A549 (cell line): ENCODE results near the gene TMEM138. TPM values are rescaled to one million over a fixed set of nuclear protein-coding genes. Genes with fewer than 3 reads are reported as not detected.
A peak's percentile ranks its signal among the peaks of the same experiment; 100 is the strongest.

Experiments
- ATAC-seq, 2 experiments: fragments of 200-7000 bp in 1 of 2; fragments of >200 bp in 1 of 2; cut with Nextera tagmentation in 1 of 2; cut with Tn5 transposase in 1 of 2; 3 replicates each; pipeline versions ENCODE4 v1.8.0 to v1.9.1; 2018 to 2020; ENCODE audit warnings: mild to moderate bottlenecking in 1 of 2, moderate library complexity in 1 of 2
- CTCF ChIA-PET: fragments of 300-600 bp; sonication (Branson Sonifier 250); formaldehyde crosslinking; extraction: SDS; loops from one replicate; lab custom pipeline; 2021; ENCODE audit warnings: antibody characterized with exemption, inconsistent platforms; lab: Yijun Ruan, JAX
- POLR2A ChIA-PET: fragments of 350-600 bp; formaldehyde crosslinking; extraction: SDS; loops from one replicate; lab custom pipeline; 2021; ENCODE audit warnings: antibody characterized with exemption, inconsistent platforms; lab: Yijun Ruan, JAX
- DNase-seq, 2 experiments: peaks; one replicate each; pipeline versions ENCODE4 v3.0.0 to v3.0.0-alpha.2; 2011 to 2016; ENCODE audit warnings: low read depth in 1 of 2, low spot score in 1 of 2
- FAIRE-seq: peaks from 2 replicates; lab custom pipeline; 2011; peaks lifted over from hg19 to GRCh38; lab: Jason Lieb, UNC
- H3K27ac ChIP-seq, 2 experiments: fragments of >200 bp; sonication (Bioruptor Twin); formaldehyde crosslinking; 3 replicates each; pipeline ENCODE4 v1.5.1; 2016 to 2017
- H3K4me1 ChIP-seq: fragments of >200 bp; sonication (Bioruptor Twin); formaldehyde crosslinking; 3 replicates; pipeline ENCODE4 v1.6.1; 2016
- H3K4me2 ChIP-seq: fragments of >200 bp; sonication (Bioruptor Twin); formaldehyde crosslinking; 3 replicates; pipeline ENCODE4 v1.6.1; 2016
- H3K4me3 ChIP-seq: fragments of >200 bp; sonication (Bioruptor Twin); formaldehyde crosslinking; 3 replicates; pipeline ENCODE4 v1.5.1; 2016
- H3K9me3 ChIP-seq: fragments of >200 bp; sonication (Bioruptor Twin); formaldehyde crosslinking; 3 replicates; pipeline ENCODE4 v1.6.1; 2016
- CHD2 ChIP-seq: fragments of 150-350 bp; IDR thresholded peaks from 2 replicates; pipeline ENCODE4 v1.6.1; 2014; ENCODE audit warnings: low read length; ENCODE audit not compliant: partially characterized antibody
- CHD4 ChIP-seq: fragments of 200-600 bp; sonication (generic); IDR thresholded peaks from 2 replicates; pipeline ENCODE4 v1.6.1; 2016; ENCODE audit warnings: antibody characterized with exemption, mild to moderate bottlenecking, borderline replicate concordance
- CTCF ChIP-seq: fragments of >200 bp; sonication (Bioruptor Twin); formaldehyde crosslinking; IDR thresholded peaks from 3 replicates; pipeline ENCODE4 v1.5.1; 2016
- EHMT2 ChIP-seq: fragments of 200-600 bp; sonication (generic); IDR thresholded peaks from 2 replicates; pipeline ENCODE4 v1.6.1; 2016; ENCODE audit warnings: antibody characterized with exemption, low read depth, mild to moderate bottlenecking, moderate library complexity
- ELK1 ChIP-seq: fragments of 150-350 bp; IDR thresholded peaks from 2 replicates; pipeline ENCODE4 v1.6.1; 2014; ENCODE audit warnings: low read depth, mild to moderate bottlenecking, low read length
- EP300 ChIP-seq, 2 experiments: fragments of >200 bp; sonication (Bioruptor Twin); formaldehyde crosslinking; IDR thresholded peaks; 2 replicates in 1 of 2; 3 replicates in 1 of 2; pipeline ENCODE4 v1.6.1; 2016 to 2017
- ESRRA ChIP-seq: fragments of 150-350 bp; IDR thresholded peaks from 2 replicates; pipeline ENCODE4 v1.6.1; 2014; ENCODE audit warnings: mild to moderate bottlenecking, low read length, borderline replicate concordance
- FOSL2 ChIP-seq, 2 experiments: fragments of 450-650 bp in 1 of 2; fragments of >200 bp in 1 of 2; sonication (Bioruptor Twin) in 1 of 2; formaldehyde crosslinking; IDR thresholded peaks; 2 replicates each; pipeline versions ENCODE4 v1.5.0 to v1.6.1; 2016 to 2020; ENCODE audit warnings: mild to moderate bottlenecking in 1 of 2, moderate library complexity in 1 of 2
- FOXS1 ChIP-seq: fragments of 250-450 bp; sonication (Bioruptor Pico); IDR thresholded peaks from 2 replicates; pipeline ENCODE4 v1.5.0; 2020; ENCODE audit warnings: mild to moderate bottlenecking, moderate library complexity
- HES2 ChIP-seq: fragments of >200 bp; sonication (Bioruptor Twin); formaldehyde crosslinking; IDR thresholded peaks from 2 replicates; pipeline ENCODE4 v1.6.1; 2016
- HEYL ChIP-seq: fragments of 250-450 bp; sonication (Bioruptor Pico); IDR thresholded peaks from 2 replicates; pipeline ENCODE4 v1.8.0; 2021; ENCODE audit warnings: mild to moderate bottlenecking, moderate library complexity
- MAFK ChIP-seq: fragments of 450-650 bp; IDR thresholded peaks from 2 replicates; pipeline ENCODE4 v1.6.1; 2014; ENCODE audit not compliant: partially characterized antibody
- NPAS2 ChIP-seq: fragments of 250-450 bp; sonication (Bioruptor Pico); IDR thresholded peaks from 2 replicates; pipeline ENCODE4 v1.8.0; 2022; ENCODE audit warnings: mild to moderate bottlenecking, moderate library complexity, borderline replicate concordance
- PHF8 ChIP-seq: fragments of 200-600 bp; sonication (generic); IDR thresholded peaks from 2 replicates; pipeline ENCODE4 v1.6.1; 2016; ENCODE audit warnings: low read depth, mild to moderate bottlenecking, antibody characterized with exemption, moderate library complexity, borderline replicate concordance
- POLR2A ChIP-seq: IDR thresholded peaks from 2 replicates; pipeline ENCODE4 v1.6.1; 2012; ENCODE audit warnings: mild to moderate bottlenecking, low read length
- RCOR1 ChIP-seq: fragments of 150-350 bp; IDR thresholded peaks from 2 replicates; pipeline ENCODE4 v1.6.1; 2014; ENCODE audit warnings: antibody characterized with exemption, low read length, low read depth
- SMC3 ChIP-seq: fragments of >200 bp; sonication (Bioruptor Twin); formaldehyde crosslinking; IDR thresholded peaks from 3 replicates; pipeline ENCODE4 v1.6.1; 2018; ENCODE audit warnings: inconsistent platforms
- ZC3H11A ChIP-seq: fragments of 450-650 bp; IDR thresholded peaks from 2 replicates; pipeline ENCODE4 v1.6.1; 2014; ENCODE audit warnings: antibody characterized with exemption, mild to moderate bottlenecking
- WGBS: methylation state at CpG from one replicate; pipeline ENCODE4 v1.1.6; 2017; ENCODE audit errors: missing lambda C conversion rate; 5-methylcytosine and 5-hydroxymethylcytosine counted together
- polyA plus RNA-seq, 4 experiments: library from polyadenylated mRNA; depleted of rRNA in 3 of 4; stranded (reverse); fragments of >200 nt; fragmentation: RNase III in 1 of 4; extraction: RNeasy Plus Mini Kit Qiagen cat#74134 plus additional on column Dnase treatment in 1 of 4; gene quantifications; 2 replicates in 3 of 4; 3 replicates in 1 of 4; pipeline ENCODE4 v1.2.3, GENCODE V29; 2011 to 2017
- TF ChIP-seq, protein P1 (sequence below): fragments of 250-450 bp; sonication (Bioruptor Pico); IDR thresholded peaks from 2 replicates; pipeline ENCODE4 v1.5.0; 2021; ENCODE audit warnings: mild to moderate bottlenecking, moderate library complexity, borderline replicate concordance

TMEM138 gene
- polyA plus RNA-seq, 2 of the 4 experiments (the other 2 are of a cell fraction), result 80.3 to 143 TPM

- Histone ChIP-seq H3K27ac (no peak overlapping the region), H3K9me3 (0 out of 3 replicates have a peak, but pooled peaks cover under 1% of the 10 kb centered on the region), H3K4me1 (peaks cover 7% of the 10 kb centered on the region; the same call in 2 of the 3 replicates), H3K4me3 (no peak overlapping the region), H3K4me2 (no peak overlapping the region)
- no peak for DNase-seq
- CTCF ChIA-PET, result interaction anchor here (1.5 to 33.1 kb wide), 3 partner anchors 10 to 29 kb away, joined by 4 to 521 read pairs (median 368); partner anchors contain the start of genes DDB1, TKFC and TMEM216
- TF ChIP-seq ESRRA (no peak), MAFK (peak; percentile 54)
- TF ChIP-seq, all 56 proteins: peak for 1
- ATAC-seq (no peak), FAIRE-seq (no peak)
- POLR2A ChIA-PET, result interaction anchor here (1.7 kb wide), 1 partner anchor 7 kb away, joined by 13 read pairs; no protein-coding TSS in a partner anchor
- 94% methylated on average over 6 of the region's 6 CpGs for WGBS
Measured at GRCh38 chr11:61367406-61367805, 5.2 kb downstream of the TMEM138 start.

GRCh38 chr11:61368646-61369045 is 6.5 kb downstream of the TMEM138 start:
- POLR2A ChIA-PET, result no interaction called here
- 95% methylated on average over 7 of the region's 7 CpGs for WGBS
- CTCF ChIA-PET, result interaction anchor here (1.3 to 33.1 kb wide), 3 partner anchors 17 to 78 kb away, joined by 4 to 521 read pairs (median 368); partner anchors contain the start of genes DDB1, TKFC and TMEM216

DNA sequence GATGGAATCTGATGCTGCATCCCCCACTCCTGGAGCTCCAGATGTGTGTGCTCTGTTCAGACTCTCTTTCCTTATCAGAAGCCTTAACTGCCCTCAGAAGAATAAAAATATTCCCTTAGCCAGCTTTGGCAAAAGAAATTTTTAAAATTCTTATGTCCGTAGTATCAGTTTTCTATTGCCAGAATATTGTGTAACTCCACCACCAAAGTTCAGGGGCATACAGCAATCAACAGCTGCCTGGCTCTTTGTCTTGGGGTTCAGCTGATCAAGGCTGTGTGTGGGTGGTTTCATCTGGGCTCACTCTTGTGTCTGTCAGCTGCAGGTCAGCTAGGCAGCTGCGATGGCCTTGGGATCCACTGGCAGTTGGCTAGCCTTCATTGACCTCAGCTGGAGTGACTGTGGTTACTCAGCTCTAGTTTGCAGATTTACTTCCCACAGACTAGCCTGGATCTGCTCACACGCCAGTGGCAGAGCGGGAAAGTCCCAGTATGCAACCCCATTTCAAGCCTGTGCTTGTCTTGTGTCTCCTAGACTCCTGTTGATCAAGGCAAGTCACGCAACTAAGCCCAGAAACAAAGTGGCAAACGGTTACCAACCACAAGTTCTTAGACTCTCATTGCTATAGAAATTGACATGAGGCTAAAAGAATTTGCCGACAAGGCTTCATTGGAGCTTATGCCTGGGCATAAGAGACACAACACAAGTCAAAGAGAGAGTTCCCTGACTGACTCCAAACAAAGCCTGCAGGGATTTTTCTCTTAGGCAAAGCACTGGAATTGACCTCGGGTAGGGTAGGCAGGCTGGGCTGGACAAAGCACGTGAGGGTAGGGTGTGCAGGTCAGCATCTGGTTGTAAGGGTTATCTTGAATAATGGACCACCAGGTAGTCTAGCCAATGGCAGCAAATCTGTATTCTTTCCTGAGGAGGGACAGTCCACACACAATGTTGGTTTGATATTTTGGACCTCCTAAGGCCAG is 7.5 kb downstream of the TMEM138 start:
- ChIA-PET POLR2A (interaction anchor here (0.6 to 2.2 kb wide), 2 partner anchors 8 to 92 kb away, joined by 3 to 20 read pairs; partner anchors contain the start of genes CYB561A3 and TMEM138), CTCF (interaction anchor here (0.6 to 33.1 kb wide), 4 partner anchors 15 to 81 kb away, joined by 3 to 521 read pairs (median 186); partner anchors contain the start of genes DDB1, TKFC and TMEM216)
- H3K4me3 ChIP-seq, result no peak overlapping the region
- WGBS, result 95% methylated on average over 9 of the region's 9 CpGs
- ATAC-seq, result no peak; a peak in 2 of 6 replicates
- no peaks in the 10 kb centered on the region for H3K4me1 ChIP-seq
- no peak for DNase-seq
- no peak overlapping the region for H3K27ac ChIP-seq
- FAIRE-seq, result no peak
- no peak overlapping the region for H3K4me2 ChIP-seq
- H3K9me3 ChIP-seq, result 0 out of 3 replicates have a peak, but pooled peaks cover 2% of the 10 kb centered on the region
- TF ChIP-seq FOSL2 (IDR thresholded peaks at IDR 0.05), result no peak
- no peak for TF ChIP-seq FOSL2 (CRISPR knock-in tag; IDR thresholded peaks at IDR 0.05)
- TF ChIP-seq EP300 (IDR thresholded peaks at IDR 0.05), result no peak
- no peak for TF ChIP-seq CHD2
- no peak for TF ChIP-seq CTCF
- no peak for TF ChIP-seq POLR2A
- TF ChIP-seq ELK1, result no peak
- no peak for TF ChIP-seq HEYL (CRISPR knock-in tag)
- TF ChIP-seq SMC3, result no peak
- TF ChIP-seq, protein P1, sequence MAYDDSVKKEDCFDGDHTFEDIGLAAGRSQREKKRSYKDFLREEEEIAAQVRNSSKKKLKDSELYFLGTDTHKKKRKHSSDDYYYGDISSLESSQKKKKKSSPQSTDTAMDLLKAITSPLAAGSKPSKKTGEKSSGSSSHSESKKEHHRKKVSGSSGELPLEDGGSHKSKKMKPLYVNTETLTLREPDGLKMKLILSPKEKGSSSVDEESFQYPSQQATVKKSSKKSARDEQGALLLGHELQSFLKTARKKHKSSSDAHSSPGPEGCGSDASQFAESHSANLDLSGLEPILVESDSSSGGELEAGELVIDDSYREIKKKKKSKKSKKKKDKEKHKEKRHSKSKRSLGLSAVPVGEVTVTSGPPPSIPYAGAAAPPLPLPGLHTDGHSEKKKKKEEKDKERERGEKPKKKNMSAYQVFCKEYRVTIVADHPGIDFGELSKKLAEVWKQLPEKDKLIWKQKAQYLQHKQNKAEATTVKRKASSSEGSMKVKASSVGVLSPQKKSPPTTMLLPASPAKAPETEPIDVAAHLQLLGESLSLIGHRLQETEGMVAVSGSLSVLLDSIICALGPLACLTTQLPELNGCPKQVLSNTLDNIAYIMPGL (CRISPR knock-in tag), result no peak
- no peak for TF ChIP-seq EHMT2
- TF ChIP-seq NPAS2 (CRISPR knock-in tag), result no peak
- TF ChIP-seq PHF8, result no peak
- TF ChIP-seq FOXS1 (CRISPR knock-in tag), result no peak
- no peak for TF ChIP-seq HES2
- no peak for TF ChIP-seq ZC3H11A
- TF ChIP-seq RCOR1, result no peak

More at GRCh38 chr11:61368646-61369045, 6.5 kb downstream of the TMEM138 start:
- ATAC-seq (no peak), DNase-seq (no peak), FAIRE-seq (no peak)
- Histone ChIP-seq H3K4me3 (no peak overlapping the region), H3K27ac (no peak overlapping the region), H3K4me2 (no peak overlapping the region), H3K4me1 (peaks cover 2% of the 10 kb centered on the region; the same call in 2 of the 3 replicates), H3K9me3 (0 out of 3 replicates have a peak, but pooled peaks cover 2% of the 10 kb centered on the region)
- TF ChIP-seq CHD4 (no peak), CTCF (no peak)
